HG03108 (cell line): ENCODE data around the gene RYK.

Experiments
- ATAC-seq: cut with Tn5 transposase; IDR thresholded peaks from one replicate; pipeline ENCODE4 v1.9.1; 2021; ENCODE audit warnings: moderate library complexity; ENCODE audit not compliant: unreplicated experiment

RYK gene

DNA sequence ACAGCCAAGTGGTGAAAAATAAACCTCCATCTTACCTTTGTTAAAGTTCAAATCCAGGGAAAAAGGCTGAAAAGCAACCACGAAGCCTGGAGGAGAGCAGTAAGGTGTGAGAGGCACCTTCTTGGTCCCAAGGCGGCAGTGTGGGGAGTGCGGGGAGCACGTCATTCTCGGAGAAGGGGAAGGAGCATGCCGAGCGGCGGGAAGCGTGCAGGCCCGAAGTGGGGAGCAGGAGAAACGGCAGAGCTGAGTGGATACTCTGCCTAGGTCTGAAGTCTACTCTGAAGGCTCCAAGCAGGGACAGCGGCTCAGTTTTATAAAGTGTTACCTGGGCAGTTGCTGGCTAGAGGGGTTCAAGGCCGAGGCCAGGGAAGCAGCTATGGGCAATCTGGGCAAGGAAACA, 96.9 kb downstream of the RYK start:
- no peak for ATAC-seq

DNA sequence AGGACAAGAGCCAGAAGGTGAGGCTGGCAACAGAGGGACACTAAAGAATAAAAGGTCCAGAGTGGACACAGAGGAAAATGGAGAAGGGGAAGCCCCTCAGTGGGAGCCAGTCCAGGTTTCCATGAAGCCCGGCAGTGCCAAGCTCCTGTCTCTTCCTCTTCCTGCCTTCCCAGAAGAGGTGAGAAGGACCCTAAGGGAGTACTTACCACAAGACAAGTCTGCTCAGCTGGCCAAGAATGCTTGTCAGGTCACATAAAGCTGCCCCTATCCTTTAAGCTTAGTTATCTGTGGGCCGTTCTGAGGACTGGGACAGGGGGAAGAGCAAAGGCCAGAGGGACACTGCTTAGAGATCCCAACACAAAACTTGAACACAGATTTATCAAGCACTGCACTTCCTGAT, 100.2 kb downstream of the RYK start:
- no peak for ATAC-seq

- ATAC-seq: no peak
Observed at GRCh38 chr3:134149286-134149685, 101.4 kb downstream of the RYK start.

- ATAC-seq: no peak
Observed at GRCh38 chr3:134148534-134148933, 102.1 kb downstream of the RYK start.

GRCh38 chr3:134147411-134147810, 103.2 kb downstream of the RYK start:
- no peak for ATAC-seq

DNA sequence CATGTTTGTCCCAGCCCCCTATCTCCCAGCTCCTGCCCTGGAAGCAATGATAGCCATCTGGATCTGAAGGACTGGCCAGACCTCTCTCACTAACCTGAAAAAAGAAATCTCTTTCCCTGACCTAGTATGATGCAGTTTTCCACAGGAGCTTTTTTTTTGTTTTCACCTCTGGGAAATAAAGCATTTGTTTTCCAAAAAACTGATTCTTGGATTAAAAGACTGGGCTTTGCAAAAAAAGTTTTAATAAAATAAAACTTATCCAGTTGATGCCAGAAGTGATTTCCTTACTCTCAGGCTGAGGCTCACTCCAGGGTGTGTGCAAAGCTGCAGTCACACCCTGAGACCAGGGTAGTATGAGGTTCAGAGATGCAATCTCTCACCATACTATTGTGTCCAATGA, 104.0 kb downstream of the RYK start:
- no peak for ATAC-seq

- no peak for ATAC-seq
Observed at GRCh38 chr3:134145183-134145582, 105.5 kb downstream of the RYK start.

- ATAC-seq: no peak
Observed at GRCh38 chr3:134144694-134145093, 106.0 kb downstream of the RYK start.

- no peak for ATAC-seq
Observed at GRCh38 chr3:134143828-134144401, 106.7 kb downstream of the RYK start.

GRCh38 chr3:134136604-134137003, 114.1 kb downstream of the RYK start:
- ATAC-seq: no peak

DNA sequence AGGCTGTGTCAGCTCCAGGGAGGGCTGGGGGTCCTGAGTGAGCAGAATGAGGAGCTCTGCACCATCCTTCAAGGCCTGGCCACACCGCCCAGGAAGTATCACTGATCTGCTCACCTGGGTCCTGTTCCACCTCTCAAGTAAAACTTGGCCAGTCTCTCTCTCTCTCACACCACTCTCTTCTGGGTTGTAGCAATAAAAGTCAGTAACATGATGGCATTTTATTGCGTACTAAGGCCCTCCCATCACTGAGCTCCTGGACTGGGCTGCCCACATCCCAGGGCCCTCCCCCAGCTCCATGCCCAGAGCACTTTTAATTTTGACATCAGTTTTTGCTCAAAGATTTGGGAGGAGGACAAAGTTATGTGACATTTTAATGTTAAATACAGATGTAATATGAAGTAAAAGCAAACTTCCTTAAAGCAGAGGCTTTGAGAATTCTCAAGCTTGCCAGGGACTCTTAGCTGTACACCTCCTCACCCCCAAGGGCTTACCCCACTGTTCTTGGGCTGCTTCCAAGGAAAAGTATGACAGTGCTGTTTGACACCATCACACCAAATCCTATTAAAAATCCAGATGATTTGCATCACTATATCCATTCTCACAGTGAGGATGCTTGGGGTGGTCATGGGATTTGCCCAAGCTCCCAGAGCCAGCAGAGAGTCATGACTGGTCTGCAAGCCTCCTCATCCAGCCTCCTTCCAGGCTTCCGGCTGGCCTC, 115.8 kb downstream of the RYK start:
- ATAC-seq: no peak

- ATAC-seq: no peak
Observed at GRCh38 chr3:134134240-134134639, 116.4 kb downstream of the RYK start.

DNA sequence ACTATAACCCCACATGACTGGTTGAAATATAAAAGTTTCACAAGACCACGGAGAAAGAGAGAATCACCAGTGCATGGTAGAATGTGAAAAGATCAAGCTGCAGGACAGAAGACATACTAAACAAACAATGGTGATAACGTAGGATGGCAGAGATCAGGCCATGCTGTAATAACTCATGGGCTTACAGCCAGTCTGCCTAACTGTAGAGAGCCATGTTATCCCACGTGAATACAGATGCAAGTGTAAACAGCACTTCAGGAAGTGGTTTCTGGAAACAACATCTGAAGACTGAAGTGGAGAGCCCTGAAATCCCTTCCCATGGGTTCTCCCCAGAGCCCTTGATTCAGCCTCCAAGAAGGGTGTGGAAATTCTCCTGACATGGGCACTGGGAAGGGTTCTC, 117.7 kb downstream of the RYK start:
- no peak for ATAC-seq

DNA sequence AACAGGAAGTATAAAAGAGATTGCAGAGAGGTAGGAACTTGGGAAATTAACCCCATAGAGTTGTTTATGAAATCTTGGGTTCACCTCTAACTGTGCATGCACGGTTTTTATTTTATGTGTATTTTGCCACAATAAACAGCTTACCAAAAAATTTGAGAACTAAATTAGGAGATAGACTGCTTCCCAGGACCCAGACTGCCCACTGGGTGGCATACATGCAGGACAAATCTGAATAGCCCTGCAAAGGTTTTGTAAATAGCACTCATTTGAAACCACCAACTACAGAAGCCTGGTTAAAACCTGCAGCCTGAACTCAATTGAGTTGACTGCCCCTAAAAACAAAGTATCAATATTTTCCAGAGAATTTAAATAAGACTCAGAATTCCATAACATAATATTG, 124.5 kb downstream of the RYK start:
- ATAC-seq: no peak

DNA sequence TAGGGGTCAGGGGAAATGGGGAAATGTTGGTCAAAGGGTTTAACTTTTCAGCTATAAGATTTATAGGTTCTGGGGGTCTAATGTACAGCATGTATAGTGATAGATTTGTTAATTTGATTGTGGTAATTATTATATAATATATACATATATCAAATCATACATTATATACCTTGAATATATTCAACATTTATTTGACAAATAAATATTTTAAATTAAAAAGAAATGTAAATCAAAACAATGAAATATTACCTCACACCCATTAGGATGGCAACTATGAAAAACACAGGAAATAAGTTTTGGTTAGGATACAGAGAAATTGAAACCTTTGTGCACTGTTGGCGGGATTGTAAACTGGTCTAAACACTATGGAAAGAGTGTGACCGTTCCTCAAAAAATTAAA, 135.9 kb downstream of the RYK start:
- ATAC-seq: no peak

DNA sequence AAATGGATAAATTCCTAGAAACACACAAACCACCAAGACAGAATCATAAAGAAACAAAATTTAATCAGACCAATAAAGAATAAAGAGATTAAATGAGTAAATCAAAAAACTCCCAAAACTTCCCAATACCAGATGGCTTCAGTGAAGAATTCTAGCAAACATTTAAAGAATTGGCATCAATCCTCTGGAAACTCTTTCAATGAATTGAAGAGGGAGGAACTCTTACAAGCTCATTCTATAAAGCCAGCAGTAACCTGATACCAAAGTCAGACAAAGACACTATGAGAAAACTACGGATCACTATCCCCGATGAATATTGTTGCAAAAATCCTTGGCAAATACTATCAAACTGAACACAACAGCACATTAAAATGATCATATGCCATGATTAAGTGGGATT, 139.0 kb downstream of the RYK start:
- ATAC-seq: no peak

- no peak for ATAC-seq
Observed at GRCh38 chr3:134110963-134111362, 139.7 kb downstream of the RYK start.
